ENCODE measurements around the gene AIG1.

Gene AIG1

DNA sequence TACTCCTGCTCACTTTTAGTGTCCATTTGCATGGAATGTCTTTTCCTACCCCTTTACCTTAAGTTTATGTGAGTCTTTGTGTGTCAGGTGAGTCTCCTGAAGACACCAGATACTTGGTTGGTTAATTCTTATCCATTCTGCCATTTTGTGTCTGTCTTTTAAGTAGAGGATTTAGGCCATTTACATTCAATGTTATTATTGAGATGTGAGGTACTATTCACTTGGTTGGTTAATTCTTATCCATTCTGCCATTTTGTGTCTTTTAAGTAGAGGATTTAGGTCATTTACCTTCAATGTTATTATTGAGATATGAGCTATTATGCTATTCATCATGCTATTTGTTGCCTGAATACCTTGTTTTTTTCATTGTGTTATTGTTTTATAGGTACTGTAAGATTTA, 113.8 kb downstream of the AIG1 start:
- Mint-ChIP-seq H3K27ac (no peak overlapping the region), H3K36me3 (no peaks in the 10 kb centered on the region), H3K4me1 (no peaks in the 10 kb centered on the region), H3K4me3 (no peak overlapping the region), H3K9me3 (peaks cover 8% of the 10 kb centered on the region)
- ATAC-seq (no peak), DNase-seq (ENCODE audit: low spot score in 2 of 2) (no peak)

DNA sequence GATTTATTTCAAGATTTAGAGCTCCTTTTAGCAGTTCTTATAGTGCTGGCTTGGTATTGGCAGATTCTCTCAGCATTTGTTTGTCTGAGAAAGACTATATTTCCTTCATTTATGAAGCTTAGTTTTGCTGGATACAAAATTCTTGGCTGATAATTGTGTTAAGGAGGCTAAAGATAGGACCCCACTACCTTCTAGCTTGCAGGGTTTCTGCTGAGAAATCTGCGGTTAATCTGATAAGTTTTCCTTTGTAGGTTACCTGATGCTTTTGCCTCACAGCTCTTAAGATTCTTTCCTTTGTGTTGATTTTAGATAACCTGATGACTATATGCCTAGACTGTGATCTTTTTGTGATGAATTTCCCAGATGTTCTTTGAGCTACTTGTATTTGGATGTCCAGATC, 114.3 kb downstream of the AIG1 start:
- Mint-ChIP-seq H3K4me3 (no peak overlapping the region), H3K9me3 (peaks cover 8% of the 10 kb centered on the region), H3K27ac (no peak overlapping the region), H3K36me3 (no peaks in the 10 kb centered on the region), H3K4me1 (no peaks in the 10 kb centered on the region)
- ATAC-seq (no peak), DNase-seq (ENCODE audit: low spot score in 2 of 2) (no peak)

DNA sequence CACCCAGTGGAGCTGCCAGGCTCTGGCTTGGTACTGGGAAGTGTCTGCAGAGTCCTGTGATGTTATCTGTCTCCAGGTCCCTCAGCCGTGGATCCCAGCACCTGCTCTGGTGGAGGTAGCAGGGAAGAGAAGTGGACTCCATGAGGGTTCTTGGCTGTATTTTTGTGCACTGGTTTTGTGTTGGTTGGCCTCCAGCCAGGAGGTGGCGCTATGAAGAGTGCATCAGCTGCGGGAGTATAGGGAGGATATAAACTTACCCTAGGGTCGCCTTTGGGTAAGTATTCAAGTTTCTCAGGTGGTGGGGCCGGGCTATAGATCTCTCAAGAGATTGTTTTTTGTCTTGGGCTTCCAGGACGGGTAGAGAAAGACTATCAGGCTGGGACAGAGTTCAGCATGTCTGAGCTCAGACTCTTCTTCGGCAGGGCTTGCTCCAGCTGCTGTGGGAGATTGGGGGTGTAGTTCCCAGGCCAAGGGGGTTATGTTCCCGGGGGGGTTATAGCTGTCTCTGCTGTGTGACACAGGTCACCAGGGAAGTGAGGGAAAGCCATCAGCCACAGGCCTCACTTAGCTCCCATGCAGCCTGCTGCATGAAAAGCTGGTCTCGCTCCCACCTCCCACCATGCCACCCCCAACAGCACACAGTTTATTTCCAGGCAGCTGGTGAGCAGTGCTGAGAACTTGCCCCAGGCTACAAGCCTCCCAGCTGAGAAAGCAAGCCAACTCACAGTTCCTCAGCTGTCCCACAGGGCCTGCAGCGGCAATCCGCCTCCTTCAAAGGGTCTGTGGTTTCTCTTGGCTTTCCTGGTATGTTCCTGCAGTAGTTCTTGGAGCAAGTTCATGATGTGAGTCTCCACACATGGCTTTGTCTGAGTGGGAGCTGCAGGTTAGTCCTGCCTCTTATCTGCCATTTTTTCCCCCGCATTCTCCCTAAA, 115.7 kb downstream of the AIG1 start:
- Mint-ChIP-seq H3K9me3 (peaks cover 8% of the 10 kb centered on the region), H3K4me3 (no peak overlapping the region), H3K36me3 (no peaks in the 10 kb centered on the region), H3K27ac (no peak overlapping the region), H3K4me1 (no peaks in the 10 kb centered on the region)
- DNase-seq (ENCODE audit: low spot score in 2 of 2) (no peak), ATAC-seq (no peak)

DNA sequence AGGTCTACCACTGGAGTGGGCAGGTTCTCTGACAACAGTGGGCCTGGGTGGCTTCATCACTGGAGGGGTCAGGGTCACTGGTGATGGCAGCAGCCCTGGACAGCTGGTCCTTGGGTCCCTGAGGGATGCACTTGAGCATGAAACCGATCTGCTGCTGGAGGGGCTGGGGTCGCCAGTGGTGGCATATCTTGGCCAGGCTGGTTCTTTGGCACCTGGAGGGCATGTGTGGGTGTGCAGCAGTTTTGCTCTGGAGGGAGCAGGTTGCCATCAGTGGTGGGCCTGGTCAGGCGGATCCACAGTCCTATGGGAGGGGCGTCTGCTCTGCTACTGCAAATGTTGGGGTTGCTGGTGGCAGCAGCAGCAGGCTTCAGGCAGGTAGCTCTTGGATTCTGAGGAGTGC, 117.0 kb downstream of the AIG1 start:
- ATAC-seq: no peak
- Mint-ChIP-seq H3K4me1 (no peaks in the 10 kb centered on the region), H3K27ac (no peak overlapping the region), H3K4me3 (no peak overlapping the region), H3K36me3 (no peaks in the 10 kb centered on the region), H3K9me3 (peaks cover 8% of the 10 kb centered on the region)
- no peak for DNase-seq (ENCODE audit: low spot score in 2 of 2)

DNA sequence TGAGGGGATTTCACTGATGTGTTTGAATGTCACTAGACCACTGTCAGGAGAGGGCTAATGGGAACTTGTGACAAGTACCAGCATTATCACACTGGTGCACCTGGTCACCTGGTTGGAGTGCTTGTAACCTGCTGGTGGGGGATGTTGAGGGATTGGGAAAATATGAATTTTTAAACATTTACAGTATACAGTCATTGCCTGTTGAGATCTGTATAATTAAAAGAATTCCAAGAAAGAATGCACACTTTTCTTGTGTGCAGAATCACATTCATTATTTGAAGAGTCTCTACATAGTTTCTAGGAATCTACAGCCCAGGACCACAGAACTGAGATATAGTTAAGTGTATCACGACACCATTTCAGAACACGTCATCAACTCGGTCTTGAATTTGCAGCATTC, 118.4 kb downstream of the AIG1 start:
- DNase-seq (ENCODE audit: low spot score in 2 of 2) (no peak), ATAC-seq (no peak)
- no peaks in the 10 kb centered on the region for H3K4me1 Mint-ChIP-seq
- H3K4me3 Mint-ChIP-seq: no peak overlapping the region
- peaks cover 8% of the 10 kb centered on the region for H3K9me3 Mint-ChIP-seq
- H3K27ac Mint-ChIP-seq: no peak overlapping the region
- no peaks in the 10 kb centered on the region for H3K36me3 Mint-ChIP-seq

DNA sequence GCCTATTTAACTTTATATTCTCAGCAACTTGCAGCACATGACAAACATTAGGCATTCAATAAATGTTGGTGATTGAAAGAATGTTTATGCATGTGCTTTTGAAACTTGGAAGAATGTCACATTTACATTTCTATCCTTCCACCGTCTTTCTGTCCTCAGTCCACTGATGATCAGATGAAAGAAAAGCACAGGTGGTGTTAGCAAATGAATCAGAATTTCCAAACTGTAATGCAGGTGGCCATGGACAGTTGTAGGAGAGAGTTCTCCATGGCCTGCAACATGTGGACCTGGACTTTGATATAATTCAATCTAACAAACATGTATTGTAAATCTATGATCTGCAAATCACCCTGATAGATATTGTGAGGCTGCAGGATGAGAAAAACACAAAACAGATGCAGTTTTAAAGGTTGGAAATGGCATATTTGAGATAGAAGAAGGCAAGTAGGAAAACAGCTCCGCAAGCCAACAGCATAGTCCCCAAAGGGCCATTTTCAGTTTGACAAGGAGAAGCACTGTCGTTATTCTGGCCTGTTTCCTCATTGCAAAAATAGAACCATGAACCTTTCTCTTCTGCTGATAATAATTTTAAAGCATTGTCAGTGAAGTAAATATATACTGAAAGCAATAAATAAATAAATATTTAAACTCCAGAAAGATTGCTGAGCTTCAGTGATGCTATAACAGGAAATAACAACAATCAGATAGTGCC, 119.4 kb downstream of the AIG1 start:
- no peaks in the 10 kb centered on the region for H3K36me3 Mint-ChIP-seq

DNA sequence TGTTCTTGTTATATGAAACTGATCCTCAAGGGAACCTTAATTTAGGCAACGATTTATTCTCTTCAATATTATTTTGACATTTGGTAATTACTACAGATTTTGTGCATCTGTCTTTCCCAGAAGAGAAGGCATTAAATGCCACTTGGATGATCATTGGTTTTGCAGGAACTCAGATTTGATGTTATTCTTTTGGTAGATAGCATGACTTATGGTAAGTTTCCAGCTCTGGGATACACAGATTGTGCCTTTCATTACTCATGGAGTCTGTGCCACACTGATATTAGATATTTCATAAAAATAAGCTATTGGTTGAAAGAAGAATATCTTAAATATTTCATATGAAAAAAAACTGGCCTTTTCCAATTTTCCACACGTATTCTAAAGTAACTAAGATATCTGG, 120.1 kb downstream of the AIG1 start:
- H3K36me3 Mint-ChIP-seq: no peaks in the 10 kb centered on the region

More for the DNA sequence above, 119.4 kb downstream of the AIG1 start:
- H3K27ac Mint-ChIP-seq: no peak overlapping the region
- no peak for ATAC-seq
- H3K9me3 Mint-ChIP-seq: peaks cover 7% of the 10 kb centered on the region
- no peaks in the 10 kb centered on the region for H3K4me1 Mint-ChIP-seq
- no peak for DNase-seq (ENCODE audit: low spot score in 2 of 2)
- no peak overlapping the region for H3K4me3 Mint-ChIP-seq

DNA sequence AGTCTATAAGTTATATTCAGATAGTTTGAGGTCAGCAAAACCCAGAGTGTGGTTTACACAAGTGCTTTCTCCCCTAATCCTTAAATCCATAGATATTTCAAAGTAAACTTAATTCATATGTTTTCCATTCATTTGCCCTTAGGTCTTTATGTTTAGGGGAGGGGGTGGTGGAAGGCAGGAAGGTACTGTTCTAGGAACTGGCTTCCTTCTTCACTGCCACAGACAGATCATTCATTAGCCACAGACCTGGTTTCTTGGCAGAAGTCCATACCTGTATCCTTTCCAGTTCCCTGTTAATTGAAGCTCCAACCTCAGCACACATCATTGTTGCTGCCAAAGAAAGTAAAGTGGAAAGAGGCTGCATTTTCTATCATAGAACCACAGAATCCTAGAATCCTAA, 123.0 kb downstream of the AIG1 start:
- no peak overlapping the region for H3K4me3 Mint-ChIP-seq
- ATAC-seq (no peak), DNase-seq (ENCODE audit: low spot score in 2 of 2) (no peak)
- H3K36me3 Mint-ChIP-seq: no peaks in the 10 kb centered on the region
- no peaks in the 10 kb centered on the region for H3K4me1 Mint-ChIP-seq
- no peak overlapping the region for H3K27ac Mint-ChIP-seq
- H3K9me3 Mint-ChIP-seq: no peaks in the 10 kb centered on the region

More for the DNA sequence above, 120.1 kb downstream of the AIG1 start:
- Mint-ChIP-seq H3K4me3 (no peak overlapping the region), H3K27ac (no peak overlapping the region), H3K4me1 (no peaks in the 10 kb centered on the region), H3K9me3 (peaks cover 6% of the 10 kb centered on the region)
- DNase-seq (ENCODE audit: low spot score in 2 of 2) (no peak), ATAC-seq (no peak)

DNA sequence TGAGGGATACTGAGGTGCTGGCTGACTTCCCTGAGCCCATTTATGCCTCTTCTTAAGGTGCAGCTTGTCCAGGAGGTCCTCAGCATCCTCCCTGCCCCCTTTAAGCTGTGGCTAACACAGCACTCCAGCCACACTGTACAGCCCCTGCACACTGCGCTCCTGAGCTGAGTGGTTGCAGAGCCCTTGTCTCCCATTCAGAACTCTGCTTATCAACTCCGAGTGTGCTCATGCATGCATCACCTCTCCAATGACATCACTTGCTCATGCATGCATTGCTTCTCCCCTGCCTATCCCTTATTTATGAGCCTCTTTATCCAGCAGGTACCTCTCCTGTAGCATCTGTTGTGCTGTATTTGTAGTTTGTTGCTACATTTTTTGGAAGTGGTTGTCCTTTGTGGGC, 124.6 kb downstream of the AIG1 start:
- H3K9me3 Mint-ChIP-seq: no peaks in the 10 kb centered on the region
- no peaks in the 10 kb centered on the region for H3K4me1 Mint-ChIP-seq
- no peaks in the 10 kb centered on the region for H3K36me3 Mint-ChIP-seq

DNA sequence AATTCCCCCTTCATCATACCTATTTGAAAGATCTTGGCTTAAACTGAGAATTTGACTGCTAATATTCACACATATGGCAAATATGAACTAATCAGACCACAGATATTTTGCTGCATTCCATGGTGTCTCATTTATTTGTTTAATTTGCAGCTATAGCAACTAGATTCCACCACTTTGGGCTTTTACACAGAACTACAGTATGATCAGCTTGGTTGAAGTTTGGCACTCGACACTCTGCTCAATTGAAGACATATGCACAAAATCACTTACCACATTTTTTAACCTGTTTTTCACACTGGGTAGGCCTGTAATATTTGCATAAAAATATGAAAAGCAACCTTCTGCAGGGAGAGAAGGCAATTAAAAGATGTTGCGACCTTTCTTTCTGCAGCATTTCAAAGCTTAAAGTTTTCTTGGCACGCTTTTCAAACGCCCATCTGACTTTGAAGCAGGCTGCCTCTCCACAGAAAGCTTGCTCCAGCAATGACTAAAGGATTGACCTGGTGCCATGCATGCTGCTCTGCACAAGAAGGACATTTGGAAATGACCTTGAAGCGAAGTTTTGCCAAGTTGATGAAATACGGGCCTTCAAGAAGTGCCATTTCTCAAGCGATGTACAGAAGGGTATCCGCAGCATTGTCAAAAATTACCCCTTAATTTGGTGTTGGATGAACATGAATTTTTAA, 126.7 kb downstream of the AIG1 start:
- H3K4me3 Mint-ChIP-seq: no peak overlapping the region
- no peaks in the 10 kb centered on the region for H3K9me3 Mint-ChIP-seq
- H3K27ac Mint-ChIP-seq: no peak overlapping the region
- H3K4me1 Mint-ChIP-seq: no peaks in the 10 kb centered on the region
- ATAC-seq: no peak
- no peak for DNase-seq (ENCODE audit: low spot score in 2 of 2)
- H3K36me3 Mint-ChIP-seq: no peaks in the 10 kb centered on the region

More for the DNA sequence above, 124.6 kb downstream of the AIG1 start:
- ATAC-seq: no peak
- DNase-seq (ENCODE audit: low spot score in 2 of 2): no peak
- H3K27ac Mint-ChIP-seq: no peak overlapping the region
- no peak overlapping the region for H3K4me3 Mint-ChIP-seq

DNA sequence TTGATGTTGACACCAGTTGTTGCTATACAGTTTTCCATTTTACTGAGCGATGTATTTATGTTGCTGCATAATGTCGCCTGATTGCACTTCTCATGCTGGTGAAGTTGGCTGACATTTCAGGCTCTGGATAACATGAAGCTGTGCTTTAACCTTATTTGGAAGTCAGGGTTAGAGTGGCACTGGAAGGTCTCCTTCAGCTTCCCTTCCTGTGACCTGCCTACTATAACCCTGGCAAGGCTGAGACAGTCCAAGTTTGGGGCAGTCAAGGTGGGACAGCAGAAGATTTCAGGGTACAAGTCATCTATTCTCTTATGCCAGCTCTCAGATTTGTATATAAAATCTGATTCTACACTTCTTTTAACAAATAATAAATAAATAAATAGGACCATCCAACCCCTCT, 127.6 kb downstream of the AIG1 start:
- H3K4me1 Mint-ChIP-seq: no peaks in the 10 kb centered on the region
- ATAC-seq (no peak), DNase-seq (ENCODE audit: low spot score in 2 of 2) (no peak)
- H3K4me3 Mint-ChIP-seq: no peak overlapping the region
- H3K27ac Mint-ChIP-seq: no peak overlapping the region
- H3K9me3 Mint-ChIP-seq: no peaks in the 10 kb centered on the region
- no peaks in the 10 kb centered on the region for H3K36me3 Mint-ChIP-seq

DNA sequence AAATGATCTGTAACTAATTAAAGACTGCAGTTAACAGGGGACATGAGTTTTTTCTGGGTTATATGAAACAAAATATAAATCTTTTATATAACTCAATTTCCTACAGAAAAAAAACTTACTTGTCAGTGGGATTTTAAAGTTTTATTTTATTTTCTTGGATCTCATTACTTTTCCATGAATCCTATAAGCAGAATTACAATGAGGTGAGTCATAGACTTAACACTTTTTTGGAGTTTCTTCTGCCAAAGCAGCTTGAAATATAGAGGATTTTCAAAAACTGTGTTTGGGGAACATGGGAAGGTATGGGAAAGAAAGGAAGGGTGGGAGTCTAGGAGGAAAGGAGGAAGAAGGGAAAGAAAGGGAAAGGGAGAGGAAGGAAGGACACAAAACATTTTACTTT, 130.7 kb downstream of the AIG1 start:
- Mint-ChIP-seq H3K36me3 (no peaks in the 10 kb centered on the region), H3K27ac (no peak overlapping the region), H3K4me1 (no peaks in the 10 kb centered on the region), H3K9me3 (no peaks in the 10 kb centered on the region), H3K4me3 (no peak overlapping the region)
- no peak for ATAC-seq
- no peak for DNase-seq (ENCODE audit: low spot score in 2 of 2)

DNA sequence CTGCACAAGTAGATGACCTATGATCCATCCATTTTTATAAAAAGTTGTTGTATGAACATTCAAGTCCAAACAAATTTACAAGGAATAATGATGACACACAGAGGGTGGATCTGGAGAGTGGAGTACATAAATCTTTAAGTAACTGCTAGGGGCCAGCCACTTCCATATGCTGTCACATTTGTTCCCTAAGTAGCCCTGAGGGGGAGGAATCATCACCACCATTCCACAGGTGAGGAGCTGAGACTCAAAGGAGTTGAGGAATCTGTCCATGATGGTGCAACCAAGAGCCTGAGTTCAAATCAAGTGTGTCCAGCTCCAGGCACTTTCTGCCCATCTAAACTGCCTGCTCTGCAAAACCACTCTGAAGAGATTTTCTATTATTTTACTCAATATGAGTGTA, 132.1 kb downstream of the AIG1 start:
- Mint-ChIP-seq H3K4me1 (no peaks in the 10 kb centered on the region), H3K27ac (no peak overlapping the region), H3K9me3 (no peaks in the 10 kb centered on the region), H3K4me3 (no peak overlapping the region), H3K36me3 (no peaks in the 10 kb centered on the region)
- DNase-seq (ENCODE audit: low spot score in 2 of 2): no peak
- ATAC-seq: no peak

DNA sequence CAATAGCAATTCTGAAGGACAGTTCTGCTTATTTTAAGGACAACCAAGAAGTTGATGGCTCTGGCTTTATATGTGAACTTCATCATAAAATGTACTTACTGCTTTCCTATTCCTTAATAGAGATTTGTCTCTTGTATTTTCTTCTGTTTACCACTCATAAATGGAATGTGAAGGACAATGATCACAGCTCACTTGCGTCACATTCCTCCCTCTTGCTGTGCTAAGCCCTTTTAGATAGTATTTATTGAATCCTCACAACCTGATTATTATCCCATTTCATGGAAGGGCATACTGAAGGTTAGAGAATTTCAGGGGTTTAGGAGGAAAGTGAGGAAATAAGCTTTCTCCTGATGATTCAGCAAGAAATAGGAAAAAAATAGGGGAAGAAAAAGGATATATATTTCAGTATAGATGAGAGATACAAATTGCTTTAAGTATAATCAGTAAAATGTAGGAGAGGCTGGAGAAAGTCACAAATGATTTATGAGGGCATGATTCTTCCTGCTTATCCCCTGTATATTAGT, 132.9 kb downstream of the AIG1 start:
- DNase-seq (ENCODE audit: low spot score in 2 of 2) (no peak), ATAC-seq (no peak)
- Mint-ChIP-seq H3K4me1 (no peaks in the 10 kb centered on the region), H3K4me3 (no peak overlapping the region), H3K9me3 (no peaks in the 10 kb centered on the region), H3K36me3 (no peaks in the 10 kb centered on the region), H3K27ac (no peak overlapping the region)

DNA sequence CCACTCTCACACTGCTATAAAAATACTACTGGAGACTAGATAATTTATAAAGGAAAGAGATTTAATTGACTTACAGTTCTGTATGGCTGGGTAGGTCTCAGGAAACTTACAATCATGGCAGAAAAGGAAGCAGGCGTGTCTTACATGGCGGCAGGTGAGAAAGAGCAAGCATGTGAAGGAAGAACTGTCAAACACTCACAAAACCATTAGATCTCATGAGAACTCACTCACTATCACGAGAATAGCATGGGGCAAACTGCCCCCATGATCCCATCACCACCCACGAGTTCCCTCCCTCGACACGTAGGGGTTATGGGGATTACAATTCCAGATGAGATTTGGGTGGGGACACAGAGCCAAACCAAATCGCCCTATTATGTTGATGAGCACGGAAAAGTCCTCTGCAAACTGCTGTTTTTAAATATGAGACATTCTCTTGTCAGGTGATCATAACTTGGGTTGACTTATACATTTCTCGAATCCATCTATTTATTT, 133.5 kb downstream of the AIG1 start:
- no peaks in the 10 kb centered on the region for H3K4me1 Mint-ChIP-seq
- H3K27ac Mint-ChIP-seq: no peak overlapping the region

More for the DNA sequence above, 133.5 kb downstream of the AIG1 start:
- H3K36me3 Mint-ChIP-seq: no peaks in the 10 kb centered on the region
- H3K9me3 Mint-ChIP-seq: no peaks in the 10 kb centered on the region
- ATAC-seq: no peak
- no peak overlapping the region for H3K4me3 Mint-ChIP-seq
- DNase-seq (ENCODE audit: low spot score in 2 of 2): no peak

Data from stimulated activated effector memory CD8-positive, alpha-beta T cell treated with anti-CD3 and anti-CD28 coated beads, Interleukin-12 subunit alpha, Interleukin-12 subunit beta, amount 100 ng/mL, for 72 hours (primary cell).